ENCODE measurements around the gene CHTOP. TPM values are rescaled to one million over a fixed set of nuclear protein-coding genes. Genes with fewer than 3 reads are reported as not detected.
A peak's percentile ranks its signal among the peaks of the same experiment; 100 is the strongest.

Gene CHTOP
- total and polyA plus RNA-seq, 2 of the 13 experiments (the other 11 are each of a cell fraction or from before 2014, with no cell fraction given): 38.0 to 51.9 TPM

DNA sequence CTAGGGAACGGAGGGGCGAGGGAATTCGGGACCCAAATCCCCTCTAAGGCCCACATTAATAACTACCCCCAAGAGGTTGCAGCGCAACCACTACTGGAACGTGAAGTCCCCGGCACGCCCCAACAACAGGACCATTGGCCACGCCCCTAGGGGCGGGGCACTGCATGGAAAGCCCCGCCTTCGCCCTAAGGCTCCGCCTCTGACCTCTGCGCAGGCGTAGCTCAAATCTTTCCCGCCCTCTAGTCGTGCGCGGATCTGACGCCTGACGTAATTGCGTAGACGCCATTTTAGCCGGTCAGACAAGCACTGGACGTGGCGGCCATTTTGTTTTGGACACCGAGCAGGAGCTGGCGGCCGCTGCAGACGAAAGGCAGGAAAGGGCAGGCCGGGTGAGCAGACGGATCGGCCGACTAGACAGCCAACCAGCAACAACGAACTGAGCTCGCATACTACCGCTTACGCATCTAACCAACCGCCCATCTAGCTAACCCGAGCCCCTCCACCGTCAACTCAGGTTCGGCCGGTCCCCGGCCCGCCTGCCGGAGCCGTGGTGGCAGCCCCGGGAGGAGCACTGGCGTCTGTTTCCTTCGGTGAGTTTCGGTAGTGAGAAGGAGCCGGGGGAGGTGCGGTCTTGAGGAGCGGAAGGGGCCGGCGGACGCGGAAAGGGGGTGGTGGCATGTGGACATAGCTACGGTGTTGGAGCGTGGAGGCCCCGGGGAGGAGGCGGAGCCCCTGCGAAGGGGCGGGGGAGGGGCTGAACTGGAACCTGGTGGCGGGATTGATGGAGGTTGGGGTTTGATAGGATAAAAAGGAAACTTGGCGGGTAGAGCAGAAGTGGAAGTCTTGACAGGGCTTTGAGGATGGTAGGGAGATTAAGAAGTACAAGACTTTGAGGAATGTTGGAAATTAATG is at the start of gene CHTOP (continued):
- TF ChIP-seq ATF6 (CRISPR knock-in tag; conservative IDR thresholded peaks at IDR 0.05) (no peak), ATF1 (CRISPR knock-in tag; IDR thresholded peaks at IDR 0.05) (peak; percentile 86), GLMP (CRISPR knock-in tag; IDR thresholded peaks at IDR 0.05; ENCODE audit: borderline replicate concordance) (no peak), JUN (CRISPR knock-in tag; IDR thresholded peaks at IDR 0.05) (peak; percentile 79), FOXM1 (CRISPR knock-in tag; IDR thresholded peaks at IDR 0.05) (no peak), MED13 (CRISPR knock-in tag; IDR thresholded peaks at IDR 0.05) (0 out of 2 replicates have a peak, but pooled peaks have one; percentile 37), ZNF567 (CRISPR knock-in tag; IDR thresholded peaks at IDR 0.05; ENCODE audit: borderline replicate concordance) (no peak), ZFP90 (CRISPR knock-in tag; IDR thresholded peaks at IDR 0.05; ENCODE audit: borderline replicate concordance) (0 out of 2 replicates have a peak, but pooled peaks have one; percentile 25), TP53 (CRISPR knock-in tag; conservative IDR thresholded peaks at IDR 0.05) (no peak), ZNF543 (CRISPR knock-in tag; IDR thresholded peaks at IDR 0.05) (peak; percentile 68; the same call in 1 of the 2 replicates), ZNF350 (CRISPR knock-in tag; IDR thresholded peaks at IDR 0.05; ENCODE audit: borderline replicate concordance, low read depth) (peak; percentile 96), ZNF792 (CRISPR knock-in tag; IDR thresholded peaks at IDR 0.05) (peak; percentile 51; the same call in 1 of the 2 replicates), FOSL2 (CRISPR knock-in tag; IDR thresholded peaks at IDR 0.05) (no peak), GABPA (IDR thresholded peaks at IDR 0.05; ENCODE audit: low read depth, low read length) (no peak), GABPA (CRISPR knock-in tag; IDR thresholded peaks at IDR 0.05; ENCODE audit: low read depth) (peak; percentile 74), TEF (CRISPR knock-in tag; IDR thresholded peaks at IDR 0.05) (no peak), SP2 (CRISPR knock-in tag; IDR thresholded peaks at IDR 0.05) (peak; percentile 36; the same call in 1 of the 2 replicates), CENPX (CRISPR knock-in tag; IDR thresholded peaks at IDR 0.05) (no peak), STAG1 (CRISPR knock-in tag; IDR thresholded peaks at IDR 0.05) (no peak), KLF11 (CRISPR knock-in tag; IDR thresholded peaks at IDR 0.05) (no peak), RBM39 (IDR thresholded peaks at IDR 0.05; ENCODE audit: low read depth, low read length, poor library complexity, severe bottlenecking) (peak; percentile 51), NAIF1 (CRISPR knock-in tag; IDR thresholded peaks at IDR 0.05; ENCODE audit: borderline replicate concordance) (peak; percentile 92), NFYC (CRISPR knock-in tag; IDR thresholded peaks at IDR 0.05) (peak; percentile 31; the same call in 1 of the 2 replicates), ZNF563 (CRISPR knock-in tag; IDR thresholded peaks at IDR 0.05) (peak; percentile 73), NR3C1 (CRISPR knock-in tag; IDR thresholded peaks at IDR 0.05) (no peak), PHB2 (IDR thresholded peaks at IDR 0.05; ENCODE audit: partially characterized antibody) (no peak)
- TF ChIP-seq, protein P1, sequence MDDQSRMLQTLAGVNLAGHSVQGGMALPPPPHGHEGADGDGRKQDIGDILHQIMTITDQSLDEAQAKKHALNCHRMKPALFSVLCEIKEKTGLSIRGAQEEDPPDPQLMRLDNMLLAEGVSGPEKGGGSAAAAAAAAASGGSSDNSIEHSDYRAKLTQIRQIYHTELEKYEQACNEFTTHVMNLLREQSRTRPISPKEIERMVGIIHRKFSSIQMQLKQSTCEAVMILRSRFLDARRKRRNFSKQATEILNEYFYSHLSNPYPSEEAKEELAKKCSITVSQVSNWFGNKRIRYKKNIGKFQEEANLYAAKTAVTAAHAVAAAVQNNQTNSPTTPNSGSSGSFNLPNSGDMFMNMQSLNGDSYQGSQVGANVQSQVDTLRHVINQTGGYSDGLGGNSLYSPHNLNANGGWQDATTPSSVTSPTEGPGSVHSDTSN (CRISPR knock-in tag; IDR thresholded peaks at IDR 0.05; ENCODE audit: borderline replicate concordance): no peak

Measured in HepG2 (cell line).